GM18520 (cell line): ENCODE measurements around the gene CTPS2.
"Not testable (repeated sequence)": the region's sequence is repeated elsewhere in the genome, so short reads cannot be mapped to it uniquely, and the experiment has no call there.

ENCODE experiments used
- ATAC-seq: cut with Tn5 transposase; IDR thresholded peaks from one replicate; pipeline ENCODE4 v1.9.1; 2021; ENCODE audit not compliant: unreplicated experiment

The CTPS2 gene

GRCh38 chrX:16712548-16713155 is at the start of gene CTPS2:
Gene CTPS2, minus strand, starts transcription at chrX:16712669. Its CDS starts 9,767 bp downstream, at chrX:16702902.
- peak; percentile 58 for ATAC-seq

DNA sequence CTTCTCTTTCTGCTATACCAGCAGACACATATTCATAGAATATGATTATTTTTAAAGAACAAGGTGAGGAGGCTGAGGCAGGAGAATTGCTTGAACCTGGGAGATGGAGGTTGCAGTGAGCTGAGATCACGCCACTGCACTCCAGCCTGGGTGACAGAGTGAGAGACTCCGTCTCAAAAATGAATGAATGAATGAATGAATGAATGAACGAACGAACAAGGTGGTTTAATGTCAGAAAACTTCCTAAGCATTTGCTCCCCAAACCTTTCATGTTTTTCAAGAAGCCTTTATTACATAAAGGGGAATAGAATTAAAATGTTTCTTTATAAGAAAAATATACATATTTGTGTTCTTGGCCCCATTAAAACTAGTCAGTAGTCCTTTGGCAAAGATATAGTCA is 49.0 kb upstream of the CTPS2 start:
- not testable (repeated sequence) for ATAC-seq

- no peak for ATAC-seq
These were observed 44.3 kb upstream of the CTPS2 start for GRCh38 chrX:16756724-16757123.

DNA sequence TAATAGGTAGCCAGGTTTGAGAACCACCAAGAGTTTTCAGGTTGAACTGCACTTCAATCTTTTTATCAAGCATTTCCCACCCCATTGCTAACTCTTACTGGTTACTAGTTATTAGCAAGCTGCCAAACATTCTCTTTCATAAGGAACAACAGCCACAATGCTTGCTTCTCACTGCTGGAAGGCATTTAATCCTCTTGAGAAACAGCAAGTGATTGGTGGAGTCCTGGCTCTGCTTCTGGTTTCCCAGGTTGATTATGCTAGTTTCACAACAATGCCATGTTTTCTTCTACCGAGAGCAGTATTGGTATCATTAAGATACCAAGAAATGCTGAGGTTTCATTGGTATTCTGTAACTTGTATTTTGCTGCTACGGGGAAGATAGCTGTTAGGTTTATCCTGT is 41.5 kb upstream of the CTPS2 start:
- no peak for ATAC-seq

GRCh38 chrX:16750136-16750535 is 37.7 kb upstream of the CTPS2 start:
- ATAC-seq, result no peak

- ATAC-seq, result no peak
These were observed 36.0 kb upstream of the CTPS2 start for GRCh38 chrX:16748425-16748824.

DNA sequence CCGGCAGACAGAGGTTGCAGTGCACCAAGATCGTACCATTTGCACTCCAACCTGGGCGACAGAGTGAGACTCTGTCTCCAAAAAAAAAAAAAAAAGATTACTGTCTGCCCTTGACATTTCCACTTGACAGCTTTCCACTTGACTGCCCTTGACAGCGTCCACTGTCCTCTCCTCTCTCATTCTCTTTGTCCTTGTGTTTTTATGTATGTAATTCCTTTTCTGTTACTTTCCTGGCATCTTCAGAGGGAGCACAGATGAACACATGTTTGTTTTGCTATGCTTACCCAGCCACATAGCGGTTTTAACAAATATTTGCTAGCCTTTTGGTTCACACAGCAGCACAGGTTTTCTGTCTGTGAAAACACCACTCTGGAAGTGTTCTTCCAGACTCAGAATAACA is 33.2 kb upstream of the CTPS2 start:
- ATAC-seq, result no peak

- ATAC-seq, result no peak
These were observed 32.6 kb upstream of the CTPS2 start for GRCh38 chrX:16745102-16745501.

DNA sequence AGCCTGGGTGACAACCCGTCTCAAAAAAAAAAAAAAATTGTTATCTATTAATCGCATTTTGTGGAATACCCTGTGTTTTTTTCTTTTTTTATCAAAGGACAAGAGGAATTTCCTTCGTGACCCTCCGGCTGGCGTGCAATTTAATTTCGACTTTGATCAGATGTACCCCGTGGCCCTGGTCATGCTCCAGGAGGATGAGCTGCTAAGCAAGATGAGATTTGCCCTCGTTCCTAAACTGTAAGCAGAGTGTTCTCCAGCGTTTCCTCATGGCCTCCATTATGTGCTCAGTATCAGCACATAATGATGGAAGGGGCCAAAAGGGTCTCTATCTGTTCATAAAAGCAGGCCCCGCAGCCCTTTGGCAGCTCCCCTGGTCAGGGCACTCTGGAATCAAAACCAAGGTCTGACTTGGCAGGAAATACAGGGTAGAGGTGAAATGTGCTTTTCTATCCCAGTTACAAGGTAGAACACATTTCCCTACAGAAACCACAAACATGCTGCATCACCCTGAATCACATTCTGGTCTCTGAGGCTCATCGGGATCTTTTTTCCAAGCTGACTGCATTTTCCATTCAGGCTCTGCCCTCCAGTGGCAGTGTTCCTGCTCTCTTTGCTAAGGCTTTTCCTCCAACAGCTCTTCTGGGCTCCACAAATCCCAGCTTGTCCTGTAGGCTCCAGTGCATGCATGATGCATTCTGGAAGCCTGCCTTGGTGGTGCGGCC is 31.3 kb upstream of the CTPS2 start:
- no peak for ATAC-seq

DNA sequence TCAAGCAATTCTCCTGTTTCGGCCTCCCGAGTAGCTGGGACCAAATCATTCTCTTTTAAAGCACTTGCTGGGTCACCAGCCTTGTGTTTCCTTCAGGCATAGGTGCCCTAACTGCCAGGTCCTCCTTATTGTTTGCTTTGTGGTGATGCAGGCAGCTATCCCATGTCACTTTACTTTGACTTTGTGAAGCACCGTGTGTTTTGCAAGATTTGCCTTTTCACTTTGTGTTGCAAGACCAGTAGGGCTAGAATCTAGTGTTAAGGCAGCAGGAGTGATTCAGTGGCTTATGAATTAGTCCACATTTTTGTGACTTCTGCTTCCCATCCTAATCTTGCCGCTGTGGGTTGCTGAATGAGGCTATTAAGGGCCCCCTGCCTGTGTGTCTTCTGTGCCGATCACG is 27.1 kb upstream of the CTPS2 start:
- ATAC-seq, result no peak

- ATAC-seq, result no peak
These were observed 24.6 kb upstream of the CTPS2 start for GRCh38 chrX:16737024-16737423.

- no peak for ATAC-seq
These were observed 20.5 kb upstream of the CTPS2 start for GRCh38 chrX:16733013-16733412.

GRCh38 chrX:16730450-16730849 is 18.0 kb upstream of the CTPS2 start:
- no peak for ATAC-seq

DNA sequence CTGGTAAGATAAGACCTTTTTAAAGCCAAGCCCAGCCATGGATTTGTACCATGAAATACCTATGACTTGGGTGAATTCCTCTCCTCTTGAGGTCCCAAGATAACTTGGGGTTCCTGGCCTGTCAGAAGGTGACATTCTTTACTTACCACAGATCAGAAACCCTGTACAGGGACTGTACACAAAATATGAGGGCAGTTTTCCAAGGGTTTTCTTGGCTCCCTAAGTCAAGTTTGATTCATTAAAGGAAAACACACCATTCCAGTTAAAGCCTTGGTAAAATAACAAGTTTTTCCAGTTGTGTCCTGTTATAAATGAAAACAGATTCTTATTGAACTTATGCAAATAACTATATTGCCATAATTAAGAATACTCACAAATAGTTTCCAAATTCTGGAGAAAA is 15.2 kb upstream of the CTPS2 start:
- ATAC-seq, result no peak

DNA sequence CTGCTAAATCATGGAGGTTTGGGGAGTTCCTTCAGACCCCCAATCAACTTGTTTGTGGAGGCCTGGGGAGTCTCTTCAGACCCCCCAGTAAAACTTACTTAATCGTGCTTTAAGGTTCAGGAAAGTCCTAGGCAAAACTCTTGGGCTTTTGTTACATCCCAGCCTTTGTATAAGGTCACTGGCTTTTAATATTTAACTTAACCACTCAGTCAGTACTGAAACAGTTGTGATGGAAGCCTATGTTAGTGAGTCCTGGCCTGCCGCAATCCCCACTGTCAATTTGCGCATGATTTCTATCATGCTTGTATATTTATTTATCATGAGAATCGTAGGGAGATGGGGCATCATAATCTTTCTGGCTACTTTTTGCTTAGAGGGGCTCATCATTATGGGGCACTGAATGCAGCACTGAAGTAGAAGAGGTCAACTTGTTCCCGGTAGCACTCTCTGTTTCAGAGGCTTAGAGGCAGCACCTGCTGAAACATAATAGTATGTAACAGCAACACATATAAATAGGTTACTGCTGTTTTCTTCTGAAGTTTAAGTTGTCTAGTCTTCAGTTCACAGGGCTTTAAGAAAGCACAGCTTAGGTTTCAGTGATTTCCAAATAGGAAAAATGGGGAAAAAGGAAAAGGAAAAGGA is 14.0 kb upstream of the CTPS2 start:
- not testable (repeated sequence) for ATAC-seq

DNA sequence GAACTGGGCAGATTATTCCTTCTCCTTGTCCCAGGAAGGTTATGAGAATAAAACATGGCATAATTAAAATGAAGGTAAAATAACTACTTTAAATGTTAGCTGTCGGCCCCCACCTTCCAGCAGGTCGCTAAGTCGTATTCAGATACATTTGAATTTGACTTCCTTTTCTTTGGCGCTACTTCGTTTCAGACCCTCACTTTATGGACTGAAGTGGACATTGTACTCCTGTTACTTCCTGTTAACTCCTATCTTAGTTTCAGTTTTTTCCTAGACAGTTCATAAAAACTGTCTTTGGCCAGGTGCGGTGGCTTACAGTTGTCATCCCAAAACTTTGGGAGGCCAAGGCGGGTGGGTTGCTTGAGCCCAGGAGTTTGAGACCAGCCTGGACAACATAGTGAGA is 12.6 kb upstream of the CTPS2 start:
- ATAC-seq, result no peak

GRCh38 chrX:16722481-16722880 is 10.0 kb upstream of the CTPS2 start:
- no peak for ATAC-seq

DNA sequence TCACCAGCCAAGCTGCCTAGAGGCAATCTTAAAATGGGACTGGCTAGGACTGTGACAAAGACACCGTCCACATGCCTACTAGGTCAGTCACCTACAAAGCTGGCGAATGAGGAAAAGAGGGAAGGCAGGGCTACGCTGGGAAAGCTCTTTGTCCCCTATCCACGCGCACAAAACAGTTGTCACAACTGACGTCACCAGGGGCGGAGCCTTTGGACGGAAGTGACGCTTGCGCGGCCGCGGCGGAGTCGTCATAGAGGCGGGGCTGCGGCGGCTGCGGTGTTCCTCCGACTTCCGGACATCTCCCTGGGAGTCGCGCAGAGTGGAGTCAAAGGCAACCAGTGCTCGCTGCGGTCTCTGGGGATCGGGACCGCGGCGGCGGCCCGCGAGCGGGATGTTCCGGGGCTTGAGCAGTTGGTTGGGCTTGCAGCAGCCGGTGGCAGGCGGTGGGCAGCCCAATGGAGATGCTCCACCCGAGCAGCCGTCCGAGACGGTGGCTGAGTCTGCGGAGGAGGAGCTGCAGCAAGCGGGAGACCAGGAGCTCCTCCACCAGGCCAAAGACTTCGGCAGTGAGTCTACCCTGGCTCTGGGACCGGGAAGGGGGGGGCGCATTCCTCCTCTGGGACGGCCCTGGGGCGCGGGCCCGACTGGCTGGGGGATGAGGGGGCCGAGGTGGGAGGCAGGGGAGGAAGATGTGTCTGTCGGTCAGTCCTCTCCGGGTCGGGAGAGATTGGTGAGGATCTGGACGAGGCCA is 7.0 kb upstream of the CTPS2 start, which contains the start of gene SYAP1:
SYAP1 (plus strand) TSS at position 279 of the 751 bp plus-strand sequence; CDS start at position 392, 113 bp downstream.
- peak; percentile 97 for ATAC-seq

GRCh38 chrX:16718824-16719333 is 6.4 kb upstream of the CTPS2 start:
- no peak for ATAC-seq

DNA sequence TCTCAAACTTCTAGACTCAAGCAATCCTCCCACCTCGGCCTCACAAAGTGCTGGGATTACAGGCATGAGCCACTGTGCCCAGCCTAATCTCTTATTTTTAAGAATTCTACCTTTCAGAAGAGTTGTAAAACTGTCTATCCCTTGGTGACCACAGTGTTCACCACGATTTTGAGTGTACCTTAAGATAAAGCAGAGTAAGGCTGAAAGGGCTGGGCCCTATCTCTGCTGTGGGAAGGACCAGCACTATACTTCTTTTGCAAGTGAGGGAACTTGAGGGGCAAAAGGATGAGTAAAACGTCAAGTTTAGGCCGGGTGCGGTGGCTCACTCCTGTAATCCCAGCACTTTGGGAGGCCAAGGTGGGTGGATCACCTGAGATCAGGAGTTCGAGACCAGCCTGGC is 4.0 kb upstream of the CTPS2 start:
- ATAC-seq, result not testable (repeated sequence)

DNA sequence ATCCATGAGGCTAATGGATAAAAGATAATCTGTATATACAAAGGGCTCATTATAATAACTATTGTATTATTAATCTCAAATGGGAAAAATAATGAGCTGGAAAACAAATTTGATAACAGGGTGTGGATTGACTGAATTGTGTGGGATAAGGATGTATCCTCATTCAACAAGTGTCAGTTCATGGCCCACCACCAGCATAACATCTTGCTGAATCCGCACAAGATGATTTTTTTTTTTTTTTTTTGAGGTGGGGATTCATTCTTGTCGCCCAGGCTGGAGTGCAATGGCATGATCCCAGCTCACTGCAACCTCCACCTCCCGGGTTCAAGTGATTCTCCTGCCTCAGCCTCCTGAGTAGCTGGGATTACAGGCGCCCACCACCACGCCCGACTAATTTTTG is 3.2 kb upstream of the CTPS2 start:
- not testable (repeated sequence) for ATAC-seq
